ENCODE measurements around the gene AIF1L. TPM values are rescaled to one million over a fixed set of nuclear protein-coding genes. Genes with fewer than 3 reads are reported as not detected.

The AIF1L gene
- total and polyA plus RNA-seq, 2 donors (not counting 1 experiment from before 2014, with no cell fraction given) = not detected

GRCh38 chr9:131085370-131086122 is 10.8 kb upstream of the AIF1L start:
- Histone ChIP-seq H3K9ac (ENCODE audit: low read length) (no peak overlapping the region), H3K36me3 (replicated peaks in 1 of 2; ENCODE audit: control extremely low read depth in 1 of 2, control insufficient read depth in 1 of 2, extremely low read depth in 1 of 2, insufficient read depth in 2 of 2, low read length in 1 of 2) (no peaks in the 10 kb centered on the region), H3K9me3 (ENCODE audit: control extremely low read depth in 1 of 3, control insufficient read depth in 2 of 3, insufficient read depth in 1 of 3, low read length in 2 of 3) (no peaks in the 10 kb centered on the region), H3K27ac (ENCODE audit: low read length in 2 of 2) (no peak overlapping the region), H3K4me1 (ENCODE audit: control insufficient read depth in 2 of 2, insufficient read depth in 2 of 2, low read length in 2 of 2) (no peaks in the 10 kb centered on the region), H3K79me2 (ENCODE audit: control insufficient read depth, insufficient read depth, low read length) (no peaks in the 10 kb centered on the region), H4K20me1 (ENCODE audit: control insufficient read depth, insufficient read depth, low read length, poor library complexity, severe bottlenecking) (no peaks in the 10 kb centered on the region), H2AFZ (ENCODE audit: insufficient read depth, low read depth, low read length, poor library complexity, severe bottlenecking) (no peak overlapping the region), H3K4me3 (ENCODE audit: control extremely low read depth in 1 of 5, extremely low read depth in 1 of 5, insufficient read depth in 1 of 5, low read depth in 2 of 5, low read length in 4 of 5) (no peak overlapping the region), H3K27me3 (replicated peaks in 1 of 4; ENCODE audit: control extremely low read depth in 1 of 4, control insufficient read depth in 3 of 4, insufficient read depth in 4 of 4, low read length in 3 of 4) (no peaks in the 10 kb centered on the region), H3K4me2 (replicated peaks; ENCODE audit: low read depth, low read length, poor library complexity, severe bottlenecking) (no peak overlapping the region)
- ATAC-seq (ENCODE audit: low read depth) = no peak
- CTCF ChIA-PET = interaction anchor here (0.6 kb wide), 1 partner anchor 90 kb away, joined by 3 read pairs; no protein-coding TSS in a partner anchor
- intact Hi-C loops (cut with micrococcal nuclease) = no loop called here
- H3K4me3 Mint-ChIP-seq = no peak overlapping the region
- no peak overlapping the region for H3K27ac Mint-ChIP-seq
- H3K27me3 Mint-ChIP-seq = peaks cover 3% of the 10 kb centered on the region
- no peaks in the 10 kb centered on the region for H3K4me1 Mint-ChIP-seq
- TF ChIP-seq EZH2 (IDR thresholded peaks at IDR 0.05; ENCODE audit: borderline replicate concordance, insufficient read depth, low read depth, low read length, poor library complexity, severe bottlenecking) (no peak), CTCF (IDR thresholded peaks at IDR 0.05) (no peak)
- no peak for DNase-seq
- 90% methylated on average over 22 of the region's 23 CpGs for WGBS (ENCODE audit: insufficient coverage)
- H3K9me3 Mint-ChIP-seq (ENCODE audit: insufficient read depth) = no peaks in the 10 kb centered on the region
- POLR2A ChIA-PET = no interaction called here

DNA sequence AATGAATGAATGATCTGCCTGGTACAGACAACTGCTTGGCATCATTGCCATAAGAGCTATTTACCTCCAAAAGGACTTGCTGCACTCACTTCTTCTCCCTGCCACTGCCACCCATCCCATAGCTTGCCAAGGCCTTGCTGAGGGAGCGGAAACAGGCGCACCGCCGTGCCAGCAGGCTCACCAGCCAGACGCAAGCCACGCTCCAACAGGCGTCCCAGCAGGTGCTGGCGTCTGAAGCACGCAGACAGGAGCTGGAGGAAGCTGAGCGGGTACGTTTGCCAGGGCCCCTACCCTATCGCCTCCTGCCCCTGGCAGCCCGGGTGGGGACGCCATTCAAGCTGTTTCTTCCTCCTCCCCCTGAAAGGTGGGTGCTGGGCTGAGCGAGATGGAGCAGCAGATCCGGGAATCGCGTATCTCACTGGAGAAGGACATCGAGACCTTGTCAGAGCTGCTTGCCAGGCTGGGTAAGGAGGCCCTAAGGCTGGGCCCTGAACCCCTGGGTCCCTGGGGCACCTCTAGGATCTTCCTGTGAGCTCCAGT is 8.9 kb upstream of the AIF1L start:
- Histone ChIP-seq H3K36me3 (replicated peaks in 1 of 2; ENCODE audit: control extremely low read depth in 1 of 2, control insufficient read depth in 1 of 2, extremely low read depth in 1 of 2, insufficient read depth in 2 of 2, low read length in 1 of 2) (no peaks in the 10 kb centered on the region), H3K27me3 (replicated peaks in 1 of 4; ENCODE audit: control extremely low read depth in 1 of 4, control insufficient read depth in 3 of 4, insufficient read depth in 4 of 4, low read length in 3 of 4) (no peaks in the 10 kb centered on the region), H3K4me2 (replicated peaks; ENCODE audit: low read depth, low read length, poor library complexity, severe bottlenecking) (no peak overlapping the region), H2AFZ (ENCODE audit: insufficient read depth, low read depth, low read length, poor library complexity, severe bottlenecking) (no peak overlapping the region), H3K4me1 (ENCODE audit: control insufficient read depth in 2 of 2, insufficient read depth in 2 of 2, low read length in 2 of 2) (no peaks in the 10 kb centered on the region), H4K20me1 (ENCODE audit: control insufficient read depth, insufficient read depth, low read length, poor library complexity, severe bottlenecking) (no peaks in the 10 kb centered on the region), H3K9me3 (ENCODE audit: control extremely low read depth in 1 of 3, control insufficient read depth in 2 of 3, insufficient read depth in 1 of 3, low read length in 2 of 3) (no peaks in the 10 kb centered on the region), H3K4me3 (ENCODE audit: control extremely low read depth in 1 of 5, extremely low read depth in 1 of 5, insufficient read depth in 1 of 5, low read depth in 2 of 5, low read length in 4 of 5) (no peak overlapping the region), H3K27ac (ENCODE audit: low read length in 2 of 2) (no peak overlapping the region), H3K79me2 (ENCODE audit: control insufficient read depth, insufficient read depth, low read length) (no peaks in the 10 kb centered on the region), H3K9ac (ENCODE audit: low read length) (no peak overlapping the region)
- POLR2A ChIA-PET = no interaction called here
- Mint-ChIP-seq H3K27me3 (peaks cover 3% of the 10 kb centered on the region), H3K4me3 (no peak overlapping the region), H3K4me1 (no peaks in the 10 kb centered on the region), H3K9me3 (ENCODE audit: insufficient read depth) (no peaks in the 10 kb centered on the region), H3K27ac (no peak overlapping the region)
- 95% methylated on average over 19 of the region's 19 CpGs for WGBS (ENCODE audit: insufficient coverage)
- CTCF ChIA-PET = no interaction called here
- DNase-seq = no peak
- TF ChIP-seq CTCF (IDR thresholded peaks at IDR 0.05) (no peak), EZH2 (IDR thresholded peaks at IDR 0.05; ENCODE audit: borderline replicate concordance, insufficient read depth, low read depth, low read length, poor library complexity, severe bottlenecking) (no peak)
- ATAC-seq (ENCODE audit: low read depth) = no peak
- intact Hi-C loops (cut with micrococcal nuclease) = no loop called here
